NCI-H345 treated with DMSO at 0.1 percent for 48 hours (cell line): Measurements from ENCODE around the gene ASB10.
A peak's percentile ranks its signal among the peaks of the same experiment; 100 is the strongest.

Source experiments
- DNase-seq: peaks from one replicate; lab custom pipeline; 2025; ENCODE audit not compliant: unreplicated experiment; lab: John Stamatoyannopoulos, UW

Gene ASB10

GRCh38 chr7:151189038-151189437 lies 2.0 kb upstream of the ASB10 start:
- no peak for DNase-seq

- DNase-seq = no peak
Observed at GRCh38 chr7:151188252-151188542, 1.1 kb upstream of the ASB10 start.

GRCh38 chr7:151187409-151188251 lies 580 bp upstream of the ASB10 start:
- DNase-seq = no peak

- DNase-seq = no peak
Observed at GRCh38 chr7:151185762-151186639, 1.0 kb downstream of the ASB10 start.

- no peak for DNase-seq
Observed at GRCh38 chr7:151181011-151181431, 6.0 kb downstream of the ASB10 start.

- DNase-seq = no peak
Observed at GRCh38 chr7:151179946-151180345, 7.1 kb downstream of the ASB10 start.

GRCh38 chr7:151179287-151179860 lies 7.7 kb downstream of the ASB10 start:
- no peak for DNase-seq

- no peak for DNase-seq
Observed at GRCh38 chr7:151178831-151179230, 8.2 kb downstream of the ASB10 start.

- no peak for DNase-seq
Observed at GRCh38 chr7:151178236-151178635, 8.8 kb downstream of the ASB10 start.

- no peak for DNase-seq
Observed at GRCh38 chr7:151177310-151177709, 9.7 kb downstream of the ASB10 start.

- DNase-seq = no peak
Observed at GRCh38 chr7:151176401-151176800, 10.6 kb downstream of the ASB10 start.

GRCh38 chr7:151175793-151176311 lies 11.2 kb downstream of the ASB10 start:
- no peak for DNase-seq

- no peak for DNase-seq
Observed at GRCh38 chr7:151175047-151175792, 11.8 kb downstream of the ASB10 start.

GRCh38 chr7:151174246-151175046 lies 12.6 kb downstream of the ASB10 start:
- DNase-seq = no peak

- DNase-seq = no peak
Observed at GRCh38 chr7:151173386-151174245, 13.4 kb downstream of the ASB10 start.

- DNase-seq = peak; percentile 28
Observed at GRCh38 chr7:151172273-151173141, 14.5 kb downstream of the ASB10 start.

- no peak for DNase-seq
Observed at GRCh38 chr7:151168787-151169162, 18.3 kb downstream of the ASB10 start.
